Mesodermal cell (in vitro differentiated cells): ENCODE data around the gene RASAL2.
"Not testable (repeated sequence)": the region's sequence is repeated elsewhere in the genome, so short reads cannot be mapped to it uniquely, and the experiment has no call there.

Experiments used
- H3K27ac ChIP-seq: 2 replicates; pipeline ENCODE4 v1.7.0; 2013; ENCODE audit warnings: mild to moderate bottlenecking, low read depth, low read length, moderate library complexity; ENCODE audit not compliant: severe bottlenecking
- H3K36me3 ChIP-seq: 2 replicates; pipeline ENCODE4 v1.7.1; 2013; ENCODE audit warnings: mild to moderate bottlenecking, low read length, moderate library complexity; ENCODE audit not compliant: control insufficient read depth, insufficient read depth
- H3K4me1 ChIP-seq: one replicate; pipeline ENCODE4 v1.7.1; 2013; ENCODE audit warnings: mild to moderate bottlenecking, low read length; ENCODE audit not compliant: insufficient read depth, control insufficient read depth, poor library complexity, severe bottlenecking
- H3K4me3 ChIP-seq: 2 replicates; pipeline ENCODE4 v1.7.0; 2013; ENCODE audit warnings: low read length, control low read depth, mild to moderate bottlenecking; ENCODE audit not compliant: insufficient read depth, poor library complexity, severe bottlenecking; ENCODE audit errors: extremely low read depth
- H3K9me3 ChIP-seq: 2 replicates; pipeline ENCODE4 v1.7.1; 2013; ENCODE audit warnings: mild to moderate bottlenecking, low read length, moderate library complexity; ENCODE audit not compliant: control insufficient read depth
- WGBS, 2 experiments: methylation state at CpG; one replicate each; pipeline ENCODE4 v1.1.5; 2013; ENCODE audit warnings: missing lambda C conversion rate in 2 of 2; ENCODE audit not compliant: insufficient coverage in 2 of 2; 5-methylcytosine and 5-hydroxymethylcytosine counted together

The RASAL2 gene

DNA sequence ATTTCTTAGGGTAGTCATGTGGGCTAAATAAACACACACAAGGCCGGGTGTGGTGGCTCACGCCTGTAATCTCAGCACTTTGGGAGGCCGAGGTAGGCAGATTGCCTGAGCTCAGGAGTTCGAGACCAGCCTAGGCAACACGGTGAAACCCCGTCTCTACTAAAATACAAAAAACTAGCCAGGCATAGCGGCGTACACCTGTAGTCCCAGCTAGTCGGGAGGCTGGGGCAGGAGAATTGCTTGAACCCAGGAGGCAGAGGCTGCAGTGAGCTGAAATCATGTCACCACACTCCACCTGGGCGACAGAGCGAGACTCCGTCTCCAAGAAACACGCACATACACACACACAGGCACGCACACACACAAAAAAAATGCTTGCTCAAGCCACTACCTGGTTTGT, 409.4 kb downstream of the RASAL2 start:
- not testable (repeated sequence) for H3K4me1 ChIP-seq, H3K27ac ChIP-seq, H3K4me3 ChIP-seq, H3K36me3 ChIP-seq, H3K9me3 ChIP-seq
- 88 to 92% methylated on average over 11 to 13 of the region's 14 CpGs for WGBS, 2 experiments

DNA sequence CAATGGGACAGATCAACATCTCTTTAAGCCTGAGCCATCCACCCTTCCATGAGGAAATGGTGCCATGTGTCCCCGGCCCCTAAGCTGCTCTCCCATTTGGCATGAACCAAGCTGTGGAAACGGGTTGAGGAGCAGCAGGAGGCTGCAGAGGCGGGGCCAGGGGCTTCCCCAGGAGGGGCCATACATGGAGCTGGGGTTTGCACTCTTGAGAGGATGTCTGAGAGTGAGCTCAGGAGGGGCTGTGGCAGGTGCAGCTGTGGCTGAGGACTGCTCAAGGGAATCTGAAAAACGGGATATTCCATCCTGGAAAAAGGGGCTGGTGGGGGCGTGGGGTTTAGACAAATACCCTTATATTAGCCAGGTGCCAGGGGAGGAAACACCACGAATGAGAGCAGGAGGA, 409.9 kb downstream of the RASAL2 start:
- 84 to 92% methylated on average over 3 to 4 of the region's 6 CpGs for WGBS, 2 experiments
- no peak overlapping the region for H3K27ac ChIP-seq
- no peak overlapping the region for H3K4me3 ChIP-seq
- H3K4me1 ChIP-seq, result no peaks in the 10 kb centered on the region
- H3K9me3 ChIP-seq, result no peaks in the 10 kb centered on the region
- no peaks in the 10 kb centered on the region for H3K36me3 ChIP-seq

DNA sequence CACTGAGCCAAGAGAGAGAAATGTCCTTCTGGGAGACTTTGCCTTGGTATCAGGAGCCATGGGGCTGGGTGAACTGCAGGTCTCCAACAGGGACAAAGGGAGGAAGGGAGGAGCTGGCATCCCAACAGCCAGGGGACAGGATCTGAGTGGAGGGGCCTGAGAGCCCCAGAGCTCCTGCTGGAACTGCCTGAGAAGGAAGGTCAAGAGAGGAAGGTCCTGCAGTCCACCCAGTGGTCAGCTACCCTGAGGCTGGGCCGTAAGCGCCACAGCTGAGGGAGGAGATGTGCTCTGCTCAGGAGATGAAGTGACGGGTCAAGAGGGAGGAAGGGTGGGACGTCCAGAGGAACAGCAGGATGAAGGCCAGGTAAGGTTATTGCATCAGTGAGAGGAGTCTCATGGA, 410.4 kb downstream of the RASAL2 start:
- Histone ChIP-seq H3K9me3 (no peaks in the 10 kb centered on the region), H3K4me1 (no peaks in the 10 kb centered on the region), H3K27ac (no peak overlapping the region), H3K4me3 (no peak overlapping the region), H3K36me3 (no peaks in the 10 kb centered on the region)
- 94 to 97% methylated on average over 3 to 4 of the region's 4 CpGs for whole genome bisulfite sequencing, 2 experiments

DNA sequence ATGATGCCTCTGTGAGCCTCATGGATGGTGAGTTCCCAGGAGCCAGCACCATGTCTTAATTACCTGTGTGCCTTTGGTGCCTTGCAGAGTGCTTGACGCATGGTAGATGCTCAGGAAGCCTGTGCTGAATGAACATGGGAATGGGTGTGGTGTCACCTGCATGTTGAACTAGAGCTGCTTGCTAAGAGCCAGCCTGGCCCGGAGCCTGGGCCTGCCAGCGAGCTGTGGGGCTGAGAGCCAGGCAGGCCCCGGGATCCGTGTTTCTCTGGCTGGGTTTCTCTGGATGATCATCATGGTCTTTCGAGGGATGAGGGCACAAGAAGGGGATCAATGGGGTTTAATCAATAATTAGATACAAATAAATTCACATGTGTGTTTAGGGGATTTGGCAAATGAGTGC, 412.3 kb downstream of the RASAL2 start:
- Histone ChIP-seq H3K4me1 (no peaks in the 10 kb centered on the region), H3K27ac (no peak overlapping the region), H3K4me3 (no peak overlapping the region), H3K36me3 (no peaks in the 10 kb centered on the region), H3K9me3 (no peaks in the 10 kb centered on the region)
- 80 to 100% methylated on average over 1 of the region's 6 CpGs for WGBS, 2 experiments

- Histone ChIP-seq H3K27ac (no peak overlapping the region), H3K36me3 (no peaks in the 10 kb centered on the region), H3K4me3 (no peak overlapping the region), H3K9me3 (no peaks in the 10 kb centered on the region), H3K4me1 (no peaks in the 10 kb centered on the region)
- 79 to 90% methylated on average over 6 of the region's 6 CpGs for WGBS, 2 experiments
Measured at GRCh38 chr1:178506669-178507068, 412.8 kb downstream of the RASAL2 start.

DNA sequence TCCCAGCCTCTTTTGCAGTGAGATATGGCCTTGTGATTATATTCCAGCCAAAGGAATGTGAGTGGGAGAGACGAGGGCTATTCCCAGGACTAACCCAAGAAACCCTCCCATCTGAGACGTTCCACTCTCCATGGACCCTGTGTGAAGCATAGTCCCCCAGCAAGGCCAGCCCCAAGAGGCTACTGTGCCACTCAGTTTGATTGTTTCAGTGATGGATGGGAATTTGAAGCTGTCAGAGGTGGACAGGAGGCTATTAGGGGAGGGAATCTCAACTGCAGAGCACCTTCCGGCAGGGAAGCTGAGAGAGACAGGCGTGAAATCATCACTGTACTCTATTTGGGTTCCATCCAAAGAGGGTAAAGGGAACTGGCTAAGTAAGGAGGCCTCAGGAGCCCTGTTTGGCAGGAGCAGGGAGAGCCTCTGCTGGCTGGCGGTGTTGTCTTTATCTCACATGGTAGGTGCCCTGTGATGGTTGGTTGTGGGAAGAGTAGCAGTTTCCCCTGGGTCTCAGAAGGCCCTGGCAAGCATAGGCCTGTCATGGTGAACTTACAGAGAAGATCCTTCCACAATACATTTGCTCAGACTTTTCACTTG, 415.6 kb downstream of the RASAL2 start:
- H3K27ac ChIP-seq, result no peak overlapping the region
- H3K36me3 ChIP-seq, result no peaks in the 10 kb centered on the region
- H3K4me1 ChIP-seq, result no peaks in the 10 kb centered on the region
- no peak overlapping the region for H3K4me3 ChIP-seq
- H3K9me3 ChIP-seq, result no peaks in the 10 kb centered on the region
- WGBS, 2 experiments, result 57 to 88% methylated on average over 2 to 3 of the region's 5 CpGs

- WGBS, 2 experiments, result 94 to 100% methylated on average over 3 to 4 of the region's 4 CpGs
- no peaks in the 10 kb centered on the region for H3K36me3 ChIP-seq
- no peaks in the 10 kb centered on the region for H3K4me1 ChIP-seq
- no peak overlapping the region for H3K4me3 ChIP-seq
- H3K27ac ChIP-seq, result no peak overlapping the region
- H3K9me3 ChIP-seq, result no peaks in the 10 kb centered on the region
Measured at GRCh38 chr1:178510155-178510554, 416.3 kb downstream of the RASAL2 start.

DNA sequence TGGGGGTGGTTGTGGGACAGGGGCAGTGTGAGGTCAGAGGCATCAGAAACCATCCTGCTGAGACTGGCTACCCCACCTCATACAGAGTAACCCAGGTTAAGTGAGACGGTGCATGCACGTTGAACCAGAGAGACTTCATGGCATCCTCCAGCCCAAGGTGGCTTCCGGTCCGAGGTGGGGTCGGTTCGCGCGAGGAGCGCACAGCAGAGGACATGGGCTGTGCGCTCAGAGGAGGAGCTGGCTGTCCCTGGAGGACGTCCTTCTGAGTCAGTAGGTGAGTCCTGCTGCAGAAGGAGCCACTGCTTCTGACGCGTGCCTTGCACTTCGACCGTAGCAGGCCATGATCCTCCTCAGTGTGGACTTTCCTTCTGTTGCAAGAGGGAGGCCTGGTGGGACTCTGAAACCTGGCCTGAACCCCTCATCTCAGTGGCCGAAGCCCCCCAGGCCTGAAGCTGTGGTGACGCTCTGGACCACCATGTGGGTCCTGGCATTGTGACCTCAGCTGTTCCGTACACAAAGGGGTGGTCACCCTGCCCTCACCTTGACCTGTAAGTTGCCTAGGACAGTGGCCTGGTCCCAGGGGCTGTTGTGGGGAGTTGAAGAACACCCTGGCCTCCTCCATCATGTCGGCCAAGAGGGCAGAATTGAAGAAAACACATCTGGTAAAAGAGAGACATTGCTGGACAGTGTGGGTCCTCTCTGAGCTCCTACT, 418.8 kb downstream of the RASAL2 start, which contains the start of gene TEX35:
TEX35 (plus strand) TSS at position 544 of the 712 bp plus-strand sequence; CDS start at position 624, 80 bp downstream.
- WGBS, 2 experiments, result 94% methylated on average over 15 to 19 of the region's 19 CpGs
- Histone ChIP-seq H3K27ac (no peak within 1 kb of the TSS), H3K36me3 (no peaks in the 10 kb centered on the region), H3K9me3 (no peaks in the 10 kb centered on the region), H3K4me1 (no peaks in the 10 kb centered on the region), H3K4me3 (no peak within 1 kb of the TSS)

- Histone ChIP-seq H3K4me1 (no peaks in the 10 kb centered on the region), H3K9me3 (no peaks in the 10 kb centered on the region), H3K27ac (no peak overlapping the region), H3K4me3 (no peak overlapping the region), H3K36me3 (no peaks in the 10 kb centered on the region)
- 87 to 88% methylated on average over 10 to 11 of the region's 14 CpGs for WGBS, 2 experiments
Measured at GRCh38 chr1:178513278-178513983, 419.5 kb downstream of the RASAL2 start.

- Histone ChIP-seq H3K27ac (no peak overlapping the region), H3K4me1 (no peaks in the 10 kb centered on the region), H3K36me3 (no peaks in the 10 kb centered on the region), H3K4me3 (no peak overlapping the region), H3K9me3 (no peaks in the 10 kb centered on the region)
- 95 to 100% methylated on average over 1 to 3 of the region's 4 CpGs for WGBS, 2 experiments
Measured at GRCh38 chr1:178516110-178516509, 422.2 kb downstream of the RASAL2 start.

DNA sequence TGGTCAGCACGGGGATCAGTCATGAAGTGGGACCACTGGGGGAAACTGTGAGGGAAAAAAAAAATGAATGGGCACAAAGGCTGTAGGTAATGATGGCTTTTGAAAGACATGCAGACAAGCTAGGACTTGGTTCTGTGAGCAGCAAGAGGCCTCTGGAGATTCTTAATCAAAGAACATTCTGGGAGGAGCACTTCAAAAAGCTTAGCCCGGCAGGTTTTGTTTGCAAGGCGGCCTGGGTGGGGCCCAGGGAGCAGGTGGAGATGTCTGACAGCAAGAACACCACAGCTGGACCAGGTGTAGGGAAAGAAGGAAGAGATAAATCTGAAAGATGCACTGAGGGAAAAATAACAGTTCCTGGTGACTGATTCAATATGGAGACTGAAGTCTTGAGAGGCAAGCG, 425.0 kb downstream of the RASAL2 start:
- 90 to 93% methylated on average over 3 to 4 of the region's 4 CpGs for WGBS, 2 experiments
- Histone ChIP-seq H3K4me1 (no peaks in the 10 kb centered on the region), H3K36me3 (no peaks in the 10 kb centered on the region), H3K4me3 (no peak overlapping the region), H3K9me3 (no peaks in the 10 kb centered on the region), H3K27ac (no peak overlapping the region)
